ENCODE results near the gene XYLT1.

Gene XYLT1

GRCh38 chr16:17470908-17471718, at the start of gene XYLT1:
XYLT1 (minus strand) TSS chr16:17470960; CDS start chr16:17470796, 164 bp downstream.
- Mint-ChIP-seq H3K27ac (peak within 1 kb of the TSS; percentile 17 to 32 (median 24)), H3K27me3 (ENCODE audit: low read depth) (peaks cover 37% of the 10 kb centered on the region)

DNA sequence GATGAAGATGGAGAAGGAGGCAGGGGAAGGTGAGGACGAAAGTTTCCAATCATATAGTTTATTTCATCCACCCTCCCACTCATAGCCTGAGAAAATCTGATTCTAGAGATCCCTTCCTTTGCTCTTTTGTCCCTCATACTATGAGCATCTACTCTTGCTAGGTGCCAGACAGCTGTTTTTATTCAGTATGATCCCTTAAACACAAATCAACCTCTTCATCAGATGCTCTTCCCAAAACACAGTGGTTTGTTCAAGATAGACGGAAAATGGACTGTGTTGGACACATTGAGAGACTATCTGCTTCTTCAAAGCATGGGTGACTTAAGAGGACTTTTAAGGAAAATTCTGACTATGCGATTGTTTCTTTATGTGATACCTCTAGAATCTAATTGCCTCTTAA, 49.4 kb upstream of the XYLT1 start:
- H3K27ac Mint-ChIP-seq, result no peak overlapping the region
- peaks cover 7% of the 10 kb centered on the region for H3K4me1 Mint-ChIP-seq
- H3K36me3 Mint-ChIP-seq (ENCODE audit: low read depth), result no peaks in the 10 kb centered on the region
- TF ChIP-seq, protein P1, sequence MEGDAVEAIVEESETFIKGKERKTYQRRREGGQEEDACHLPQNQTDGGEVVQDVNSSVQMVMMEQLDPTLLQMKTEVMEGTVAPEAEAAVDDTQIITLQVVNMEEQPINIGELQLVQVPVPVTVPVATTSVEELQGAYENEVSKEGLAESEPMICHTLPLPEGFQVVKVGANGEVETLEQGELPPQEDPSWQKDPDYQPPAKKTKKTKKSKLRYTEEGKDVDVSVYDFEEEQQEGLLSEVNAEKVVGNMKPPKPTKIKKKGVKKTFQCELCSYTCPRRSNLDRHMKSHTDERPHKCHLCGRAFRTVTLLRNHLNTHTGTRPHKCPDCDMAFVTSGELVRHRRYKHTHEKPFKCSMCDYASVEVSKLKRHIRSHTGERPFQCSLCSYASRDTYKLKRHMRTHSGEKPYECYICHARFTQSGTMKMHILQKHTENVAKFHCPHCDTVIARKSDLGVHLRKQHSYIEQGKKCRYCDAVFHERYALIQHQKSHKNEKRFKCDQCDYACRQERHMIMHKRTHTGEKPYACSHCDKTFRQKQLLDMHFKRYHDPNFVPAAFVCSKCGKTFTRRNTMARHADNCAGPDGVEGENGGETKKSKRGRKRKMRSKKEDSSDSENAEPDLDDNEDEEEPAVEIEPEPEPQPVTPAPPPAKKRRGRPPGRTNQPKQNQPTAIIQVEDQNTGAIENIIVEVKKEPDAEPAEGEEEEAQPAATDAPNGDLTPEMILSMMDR (IDR thresholded peaks at IDR 0.05; ENCODE audit: unreplicated experiment in 3 of 3), result no peak
- no peak overlapping the region for H3K4me3 Mint-ChIP-seq
- H3K9me3 Mint-ChIP-seq, result no peaks in the 10 kb centered on the region
- H3K27me3 Mint-ChIP-seq (ENCODE audit: low read depth), result peaks cover 21% of the 10 kb centered on the region

More at GRCh38 chr16:17470908-17471718, at the start of gene XYLT1:
- Mint-ChIP-seq H3K9me3 (no peaks in the 10 kb centered on the region), H3K36me3 (ENCODE audit: low read depth) (no peaks in the 10 kb centered on the region), H3K4me1 (peaks cover 34% of the 10 kb centered on the region), H3K4me3 (peak within 1 kb of the TSS; percentile 89 to 91 (median 89))
- TF ChIP-seq, protein P1 (IDR thresholded peaks at IDR 0.05; ENCODE audit: unreplicated experiment in 3 of 3), result no peak

- Mint-ChIP-seq H3K27me3 (ENCODE audit: low read depth) (peaks cover 24% of the 10 kb centered on the region), H3K36me3 (ENCODE audit: low read depth) (no peaks in the 10 kb centered on the region), H3K9me3 (no peaks in the 10 kb centered on the region), H3K4me3 (no peak overlapping the region), H3K27ac (peak overlapping the region in 1 of 3 experiments; percentile 22), H3K4me1 (peaks cover 7% of the 10 kb centered on the region)
- TF ChIP-seq, protein P1 (IDR thresholded peaks at IDR 0.05; ENCODE audit: unreplicated experiment in 3 of 3), result no peak
These were observed 48.6 kb upstream of the XYLT1 start for GRCh38 chr16:17519101-17519955.

DNA sequence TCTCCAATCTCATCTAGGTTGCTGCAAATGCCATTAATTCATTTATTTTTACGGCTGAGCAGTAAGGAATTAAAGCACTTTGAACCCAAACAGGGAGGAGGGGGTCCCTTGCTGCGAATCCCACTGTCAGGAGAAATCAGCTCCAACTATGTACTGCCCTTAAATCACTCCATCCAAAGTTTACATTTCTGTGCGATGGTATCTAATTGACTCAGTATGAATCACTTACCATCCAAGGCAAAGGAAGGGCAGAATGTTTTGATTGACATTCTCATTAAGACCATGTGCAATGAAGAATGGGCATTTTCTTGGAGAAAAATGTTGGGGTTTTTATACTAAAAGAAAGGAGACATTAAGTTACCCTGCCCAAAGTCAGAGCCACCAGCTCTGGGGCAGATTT, 47.7 kb upstream of the XYLT1 start:
- Mint-ChIP-seq H3K4me1 (peaks cover 7% of the 10 kb centered on the region), H3K9me3 (peaks cover 4% of the 10 kb centered on the region), H3K36me3 (ENCODE audit: low read depth) (no peaks in the 10 kb centered on the region), H3K4me3 (no peak overlapping the region), H3K27me3 (ENCODE audit: low read depth) (peaks cover 22% of the 10 kb centered on the region), H3K27ac (no peak overlapping the region)
- TF ChIP-seq, protein P1 (IDR thresholded peaks at IDR 0.05; ENCODE audit: unreplicated experiment in 3 of 3), result no peak

DNA sequence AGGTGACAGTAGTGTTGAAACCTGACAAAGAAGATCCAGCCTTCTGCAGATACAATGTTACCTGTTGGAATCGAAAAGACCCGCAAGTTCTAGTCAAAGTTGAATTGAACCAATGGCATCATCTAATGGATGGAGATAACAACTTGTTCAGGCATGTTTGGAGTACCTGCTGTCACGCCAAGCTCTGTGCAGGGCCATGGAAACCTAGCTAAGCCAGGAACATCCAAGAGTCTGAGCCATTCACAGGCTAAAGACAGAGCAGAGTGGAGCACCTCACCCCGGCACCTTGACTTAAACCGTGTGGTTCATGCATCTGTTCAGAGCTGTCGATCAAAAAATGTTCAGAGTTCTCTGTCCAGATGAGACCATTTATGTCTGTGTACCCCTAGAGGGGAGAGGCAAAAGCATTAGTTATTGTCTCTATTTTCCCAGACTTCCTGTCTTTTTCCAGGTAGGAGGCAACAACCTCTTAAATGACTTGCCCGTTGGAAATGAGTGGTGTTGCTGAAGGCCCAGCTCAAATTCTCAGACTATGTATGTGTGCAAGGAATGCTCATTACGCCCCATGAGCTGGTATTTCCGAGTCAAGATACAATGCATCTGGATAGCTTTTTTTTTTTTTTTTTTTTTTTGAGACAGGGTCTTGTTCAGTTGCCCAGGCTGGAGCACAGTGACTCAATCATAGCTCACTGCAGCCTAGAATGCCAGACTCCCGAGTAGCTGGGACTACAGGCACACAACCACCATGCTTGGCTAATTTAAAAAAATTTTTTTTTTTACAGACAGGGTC, 44.9 kb upstream of the XYLT1 start:
- Mint-ChIP-seq H3K36me3 (ENCODE audit: low read depth) (no peaks in the 10 kb centered on the region), H3K27me3 (ENCODE audit: low read depth) (peaks cover 15% of the 10 kb centered on the region), H3K4me1 (peaks cover 17% of the 10 kb centered on the region), H3K4me3 (no peak overlapping the region), H3K9me3 (peaks cover 4% of the 10 kb centered on the region), H3K27ac (no peak overlapping the region)
- TF ChIP-seq, protein P1 (IDR thresholded peaks at IDR 0.05; ENCODE audit: unreplicated experiment in 3 of 3), result no peak

All from nephron (organoid).